IPS DF 6.9 (cell line): ENCODE results near the gene CELA3A.

Source experiments
- DNase-seq: peaks from one replicate; pipeline ENCODE4 v3.0.0-alpha.2; 2013; ENCODE audit warnings: low read depth, low spot score
- H3K27ac ChIP-seq: one replicate; pipeline ENCODE4 v1.5.1; 2013; ENCODE audit warnings: low read length, control low read depth
- H3K27me3 ChIP-seq: 2 replicates; pipeline ENCODE4 v1.6.1; 2013; ENCODE audit warnings: mild to moderate bottlenecking, low read length; ENCODE audit not compliant: control insufficient read depth, insufficient read depth
- H3K36me3 ChIP-seq: 2 replicates; pipeline ENCODE4 v1.6.1; 2013; ENCODE audit warnings: low read length; ENCODE audit not compliant: control insufficient read depth, insufficient read depth
- H3K4me1 ChIP-seq: 2 replicates; pipeline ENCODE4 v1.6.1; 2013; ENCODE audit warnings: low read length; ENCODE audit not compliant: control insufficient read depth, insufficient read depth
- H3K4me3 ChIP-seq: 2 replicates; pipeline ENCODE4 v1.5.1; 2013; ENCODE audit warnings: mild to moderate bottlenecking, low read length
- H3K9me3 ChIP-seq: 2 replicates; pipeline ENCODE4 v1.6.1; 2013; ENCODE audit warnings: low read length, inconsistent platforms; ENCODE audit not compliant: control insufficient read depth, insufficient read depth
- WGBS: extraction: QIAGEN DNeasy Blood & Tissue Kit; methylation state at CpG from one replicate; pipeline ENCODE4 v1.1.7; 2013; ENCODE audit warnings: mixed read lengths, missing lambda C conversion rate; ENCODE audit not compliant: insufficient read length, insufficient coverage; 5-methylcytosine and 5-hydroxymethylcytosine counted together

CELA3A gene

DNA sequence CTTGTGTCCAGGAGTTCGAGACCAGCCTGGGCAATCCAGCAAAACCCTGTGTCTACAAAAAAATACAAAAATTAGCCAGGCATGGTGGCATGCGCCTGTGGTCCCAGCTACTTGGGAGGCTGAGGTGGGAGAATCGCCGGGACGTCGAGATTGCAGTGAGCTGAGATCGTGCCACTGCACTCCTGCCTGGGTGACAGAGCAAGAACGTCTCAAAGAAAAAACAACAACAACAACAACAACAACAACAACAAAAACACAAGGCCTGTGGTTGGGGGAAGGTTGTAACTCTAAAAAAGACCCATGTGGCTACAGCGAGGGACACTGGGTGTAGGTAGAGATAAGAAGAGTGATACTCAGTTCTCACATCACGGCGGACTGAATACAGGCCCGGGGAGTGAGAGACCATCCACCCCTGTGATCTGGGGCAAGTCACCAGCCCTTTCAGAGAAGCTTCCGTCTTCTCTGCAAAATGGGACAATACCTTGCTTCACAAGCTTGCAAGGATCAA is 50.2 kb downstream of the CELA3A start:
- Histone ChIP-seq H3K27me3 (no peaks in the 10 kb centered on the region), H3K4me1 (no peaks in the 10 kb centered on the region), H3K27ac (no peak overlapping the region), H3K9me3 (no peaks in the 10 kb centered on the region), H3K36me3 (no peaks in the 10 kb centered on the region), H3K4me3 (no peak overlapping the region)
- DNase-seq, result no peak
- no CpG with 5 or more reads among the region's 13 CpGs for WGBS

DNA sequence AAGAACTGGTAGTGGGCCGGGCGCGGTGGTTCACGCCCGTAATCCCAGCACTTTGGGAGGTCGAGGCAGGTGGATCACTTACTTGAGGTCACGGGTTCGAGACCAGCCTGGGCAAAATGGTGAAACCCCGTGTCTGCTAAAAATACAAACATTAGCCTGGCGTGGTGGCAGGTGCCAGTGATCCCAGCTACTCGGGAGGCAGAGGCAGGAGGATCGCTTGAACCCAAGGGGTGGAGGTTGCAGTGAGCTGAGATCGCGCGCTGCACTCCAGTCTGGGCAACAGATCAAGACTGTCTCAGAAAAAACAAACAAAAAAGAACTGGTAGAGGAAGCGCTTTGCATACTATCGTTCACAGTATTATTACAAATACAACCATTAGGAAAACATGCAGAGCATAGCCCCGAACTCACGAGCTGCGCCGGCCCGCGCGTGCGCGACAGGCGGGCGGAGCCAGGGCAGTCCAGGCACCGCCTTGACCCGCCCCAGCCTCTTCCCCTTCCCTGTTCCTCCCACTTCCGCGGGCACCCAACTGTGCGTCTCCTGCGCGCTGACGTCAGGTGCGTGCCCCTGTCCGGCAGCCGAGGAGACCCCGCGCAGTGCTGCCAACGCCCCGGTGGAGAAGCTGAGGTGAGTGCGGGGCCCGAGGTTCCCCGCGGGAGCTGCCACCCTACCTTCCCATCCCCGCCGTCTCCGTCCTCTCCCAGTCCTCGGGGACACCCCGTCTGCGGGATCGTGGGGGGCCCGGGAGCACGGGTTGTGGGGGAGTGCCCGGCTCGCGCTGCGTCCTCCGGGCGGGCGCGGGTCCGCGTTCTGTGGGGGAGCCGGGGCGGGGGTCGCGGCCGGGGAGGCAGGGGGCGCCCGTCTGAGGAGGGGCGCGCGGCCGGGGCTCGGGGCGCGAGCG is 50.9 kb downstream of the CELA3A start, which contains the start of gene CDC42:
Gene CDC42, plus strand, starts transcription at position 595 of the 902 bp plus-strand sequence. CDS start 25,770 bp downstream, outside the sequence.
- WGBS, result no CpG with 5 or more reads among the region's 81 CpGs
- no peak within 1 kb of the TSS for H3K27ac ChIP-seq
- H3K9me3 ChIP-seq, result no peaks in the 10 kb centered on the region
- H3K4me1 ChIP-seq, result no peaks in the 10 kb centered on the region
- H3K27me3 ChIP-seq, result no peaks in the 10 kb centered on the region
- DNase-seq, result peak; percentile 84
- H3K4me3 ChIP-seq, result peak within 1 kb of the TSS; percentile 85
- no peaks in the 10 kb centered on the region for H3K36me3 ChIP-seq

DNA sequence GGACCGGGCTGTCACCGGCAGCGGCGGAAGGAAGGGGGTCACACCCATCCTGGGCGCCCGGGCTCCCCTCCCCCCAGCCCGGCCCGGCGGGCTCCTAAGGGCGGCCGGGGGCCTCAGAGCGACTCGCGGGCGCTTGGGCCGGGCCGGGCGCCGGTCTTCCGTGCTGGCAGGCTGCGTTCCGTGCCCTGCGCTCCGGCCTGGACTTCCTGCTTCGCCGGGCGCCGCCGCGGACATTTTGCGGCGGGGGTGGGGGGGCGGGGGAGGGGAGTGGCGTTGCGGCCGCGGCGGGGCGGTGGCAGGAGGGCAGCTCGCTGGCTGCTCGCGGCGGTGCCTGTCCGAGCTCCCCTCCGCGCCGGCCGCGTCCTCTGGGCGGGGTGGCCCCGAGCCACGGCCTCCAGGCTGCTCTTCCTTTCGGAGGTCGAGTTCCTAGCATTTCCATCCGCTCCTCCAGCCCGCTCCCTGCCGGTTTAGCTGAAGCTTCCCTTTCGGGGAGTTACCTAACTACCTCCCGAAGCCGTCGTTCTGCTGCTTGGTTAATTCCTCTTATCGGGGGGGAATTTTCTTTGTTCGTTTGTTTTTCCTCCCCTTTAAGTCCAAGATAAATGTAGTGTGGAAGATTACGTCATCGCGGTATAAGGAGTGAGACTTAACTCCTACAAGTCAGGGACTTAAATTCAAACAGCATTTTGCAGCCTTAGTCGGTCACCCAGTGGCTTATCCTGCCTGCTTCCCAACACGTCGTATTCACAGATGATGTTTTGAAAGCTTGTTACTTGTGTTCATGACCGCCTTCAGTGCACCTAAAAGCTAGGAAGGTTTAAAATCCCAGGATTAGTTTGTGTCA is 51.8 kb downstream of the CELA3A start:
- Histone ChIP-seq H3K36me3 (0 out of 2 replicates have a peak, but pooled peaks cover 2% of the 10 kb centered on the region), H3K9me3 (no peaks in the 10 kb centered on the region), H3K4me1 (no peaks in the 10 kb centered on the region), H3K27me3 (no peaks in the 10 kb centered on the region), H3K27ac (no peak overlapping the region), H3K4me3 (peak overlapping the region; percentile 85)
- no peak for DNase-seq
- no CpG with 5 or more reads among the region's 70 CpGs for WGBS

DNA sequence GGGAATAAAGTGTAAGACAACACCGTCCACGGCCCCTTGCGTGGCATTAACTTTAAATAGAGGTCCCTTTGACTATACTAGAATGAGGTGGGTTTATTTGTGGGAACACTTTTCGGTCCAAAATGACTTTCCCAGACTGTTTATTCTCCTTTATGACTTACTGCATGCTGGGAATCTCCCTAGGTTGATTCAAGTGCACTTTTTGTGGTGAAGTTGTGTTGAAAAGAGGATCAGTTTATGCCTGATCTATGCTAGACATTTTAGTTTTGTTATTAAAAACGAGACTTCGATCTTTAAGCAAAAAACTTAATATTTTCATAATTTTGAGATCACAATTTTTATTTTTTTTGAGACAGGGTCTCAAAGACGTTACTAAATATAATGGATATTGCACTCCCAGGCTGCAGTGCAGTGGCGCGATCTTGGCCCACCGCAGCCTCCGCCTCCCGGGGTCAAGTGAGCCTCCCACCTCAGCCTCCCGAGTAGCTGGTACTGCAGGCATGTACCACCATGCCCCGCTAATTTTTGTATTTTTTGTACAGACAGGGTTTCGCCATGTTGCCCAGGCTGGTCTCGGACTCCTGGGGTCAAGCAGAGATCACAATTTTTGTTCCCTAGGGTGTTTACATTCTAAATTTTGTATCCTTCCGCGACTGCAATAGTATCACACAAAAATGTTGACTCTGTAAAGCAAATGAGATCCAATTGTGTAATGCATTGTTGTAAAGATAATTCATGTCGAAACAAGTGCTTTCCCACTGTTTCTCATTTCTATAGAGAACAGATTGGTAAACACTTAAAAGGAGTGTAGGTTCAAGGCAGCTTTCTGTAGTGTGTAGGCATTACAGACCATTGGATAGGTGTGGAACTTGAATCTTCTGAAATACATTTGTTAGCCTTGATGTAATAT is 52.7 kb downstream of the CELA3A start:
- H3K36me3 ChIP-seq, result 0 out of 2 replicates have a peak, but pooled peaks cover 2% of the 10 kb centered on the region
- H3K4me3 ChIP-seq, result peak overlapping the region; percentile 85; the same call in 1 of the 2 replicates
- no peaks in the 10 kb centered on the region for H3K27me3 ChIP-seq
- no peak for DNase-seq
- no peaks in the 10 kb centered on the region for H3K4me1 ChIP-seq
- no CpG with 5 or more reads among the region's 19 CpGs for WGBS
- H3K9me3 ChIP-seq, result no peaks in the 10 kb centered on the region
- H3K27ac ChIP-seq, result no peak overlapping the region

DNA sequence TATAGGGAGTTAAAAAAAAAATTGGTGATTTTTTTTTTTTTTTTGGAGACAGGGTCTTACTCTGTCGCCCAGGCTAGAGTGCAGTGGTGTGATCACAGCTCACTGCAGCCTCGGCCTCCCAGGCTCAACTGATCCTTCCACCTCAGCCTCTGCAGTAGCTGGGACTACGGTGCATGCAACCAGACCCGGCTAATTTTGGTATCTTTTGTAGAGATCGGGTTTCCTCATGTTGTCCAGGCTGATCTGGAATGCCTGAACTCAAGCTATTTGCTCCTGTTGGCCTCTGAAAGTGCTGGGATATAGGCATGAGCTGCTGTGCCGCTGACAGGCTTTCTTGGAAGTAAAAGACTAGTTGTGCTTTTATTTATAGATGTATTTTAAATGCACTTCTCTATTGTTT is 54.0 kb downstream of the CELA3A start:
- Histone ChIP-seq H3K27ac (no peak overlapping the region), H3K36me3 (0 out of 2 replicates have a peak, but pooled peaks cover 2% of the 10 kb centered on the region), H3K27me3 (no peaks in the 10 kb centered on the region), H3K4me1 (no peaks in the 10 kb centered on the region), H3K4me3 (no peak overlapping the region), H3K9me3 (no peaks in the 10 kb centered on the region)
- WGBS, result no CpG with 5 or more reads among the region's 6 CpGs
- no peak for DNase-seq

DNA sequence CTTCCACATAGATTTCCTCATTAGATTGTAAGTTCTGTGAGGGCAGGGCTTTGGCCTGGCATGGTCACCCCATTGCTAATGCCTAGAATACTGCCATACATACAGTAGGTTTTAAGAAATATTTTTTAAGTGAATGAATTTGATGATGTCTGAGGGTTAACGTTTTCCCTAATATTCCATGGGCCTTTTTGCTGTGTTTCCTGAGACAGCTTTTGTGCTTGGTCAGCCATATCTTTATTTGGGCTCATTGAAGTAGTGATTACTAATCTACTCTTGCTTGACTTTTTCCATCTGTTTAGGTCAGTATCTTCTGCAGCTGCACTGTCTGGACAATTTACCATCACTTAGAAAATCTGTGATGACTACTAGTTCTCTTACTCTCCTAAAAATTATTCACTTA is 54.6 kb downstream of the CELA3A start:
- Histone ChIP-seq H3K27me3 (no peaks in the 10 kb centered on the region), H3K9me3 (no peaks in the 10 kb centered on the region), H3K4me1 (no peaks in the 10 kb centered on the region), H3K4me3 (no peak overlapping the region), H3K27ac (no peak overlapping the region), H3K36me3 (0 out of 2 replicates have a peak, but pooled peaks cover 2% of the 10 kb centered on the region)
- no CpG with 5 or more reads among the region's 1 CpG for WGBS
- DNase-seq, result no peak

DNA sequence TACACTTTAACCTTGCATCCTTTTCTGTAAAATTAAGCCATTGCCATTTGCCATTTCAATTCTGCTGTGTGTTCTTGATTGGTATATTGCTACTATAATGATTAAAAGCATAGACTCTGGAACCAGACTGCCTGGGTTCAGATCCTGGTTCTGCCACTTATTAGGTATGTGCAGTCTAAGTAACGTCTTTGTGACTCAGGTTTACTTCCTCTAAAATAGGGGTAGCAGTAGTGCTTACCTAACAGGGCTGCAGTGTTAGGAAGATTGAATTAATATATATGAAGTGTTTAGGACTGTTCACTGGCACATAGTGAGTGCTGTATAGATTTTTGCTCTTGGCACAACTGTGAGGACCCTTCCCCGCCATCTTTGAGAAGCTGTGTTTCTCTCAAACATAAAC is 55.5 kb downstream of the CELA3A start:
- Histone ChIP-seq H3K4me1 (no peaks in the 10 kb centered on the region), H3K4me3 (no peak overlapping the region), H3K27me3 (no peaks in the 10 kb centered on the region), H3K36me3 (0 out of 2 replicates have a peak, but pooled peaks cover 2% of the 10 kb centered on the region), H3K9me3 (no peaks in the 10 kb centered on the region), H3K27ac (no peak overlapping the region)
- DNase-seq, result no peak
- WGBS, result no CpG with 5 or more reads among the region's 2 CpGs

DNA sequence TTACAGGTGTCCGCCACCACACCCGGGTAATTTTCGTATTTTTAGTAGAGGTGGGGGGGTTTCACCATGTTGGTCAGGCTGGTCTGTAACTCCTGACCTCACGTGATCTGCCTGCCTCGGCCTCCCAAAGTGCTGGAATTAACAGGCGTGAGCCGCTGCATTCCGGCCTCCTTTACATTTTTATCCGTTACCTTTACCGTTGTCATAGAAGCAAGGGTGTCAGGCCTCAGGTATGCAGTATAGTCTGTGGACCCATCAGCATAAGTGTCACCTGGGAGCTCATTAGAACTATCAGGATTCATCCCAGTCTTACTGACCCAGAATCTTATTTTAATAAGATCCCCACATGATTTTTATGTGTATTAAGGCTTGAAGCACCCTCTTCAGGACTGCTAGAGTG is 56.4 kb downstream of the CELA3A start:
- no peak for DNase-seq
- Histone ChIP-seq H3K9me3 (no peaks in the 10 kb centered on the region), H3K4me1 (no peaks in the 10 kb centered on the region), H3K27ac (no peak overlapping the region), H3K27me3 (no peaks in the 10 kb centered on the region), H3K4me3 (no peak overlapping the region), H3K36me3 (0 out of 2 replicates have a peak, but pooled peaks cover 2% of the 10 kb centered on the region)
- no CpG with 5 or more reads among the region's 10 CpGs for WGBS
